ENCODE data around the gene PABPN1.

- no peak for TF ChIP-seq EZH2phosphoT487 (IDR thresholded peaks at IDR 0.05; ENCODE audit: borderline replicate concordance, low read depth, low read length)
- TF ChIP-seq, protein P1, sequence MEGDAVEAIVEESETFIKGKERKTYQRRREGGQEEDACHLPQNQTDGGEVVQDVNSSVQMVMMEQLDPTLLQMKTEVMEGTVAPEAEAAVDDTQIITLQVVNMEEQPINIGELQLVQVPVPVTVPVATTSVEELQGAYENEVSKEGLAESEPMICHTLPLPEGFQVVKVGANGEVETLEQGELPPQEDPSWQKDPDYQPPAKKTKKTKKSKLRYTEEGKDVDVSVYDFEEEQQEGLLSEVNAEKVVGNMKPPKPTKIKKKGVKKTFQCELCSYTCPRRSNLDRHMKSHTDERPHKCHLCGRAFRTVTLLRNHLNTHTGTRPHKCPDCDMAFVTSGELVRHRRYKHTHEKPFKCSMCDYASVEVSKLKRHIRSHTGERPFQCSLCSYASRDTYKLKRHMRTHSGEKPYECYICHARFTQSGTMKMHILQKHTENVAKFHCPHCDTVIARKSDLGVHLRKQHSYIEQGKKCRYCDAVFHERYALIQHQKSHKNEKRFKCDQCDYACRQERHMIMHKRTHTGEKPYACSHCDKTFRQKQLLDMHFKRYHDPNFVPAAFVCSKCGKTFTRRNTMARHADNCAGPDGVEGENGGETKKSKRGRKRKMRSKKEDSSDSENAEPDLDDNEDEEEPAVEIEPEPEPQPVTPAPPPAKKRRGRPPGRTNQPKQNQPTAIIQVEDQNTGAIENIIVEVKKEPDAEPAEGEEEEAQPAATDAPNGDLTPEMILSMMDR (conservative IDR thresholded peaks at IDR 0.05; ENCODE audit: low read length), result peak; percentile 62
These were observed 21.9 kb upstream of the PABPN1 start for GRCh38 chr14:23299211-23299957.
